Panc1 (cell line): ENCODE results near the gene GPRIN1. TPM values are rescaled to one million over a fixed set of nuclear protein-coding genes. Genes with fewer than 3 reads are reported as not detected.

Experiments used
- ATAC-seq: fragments of 200-7000 bp; cut with Tn5 transposase; 2 replicates; pipeline ENCODE4 v1.9.1; 2020; ENCODE audit warnings: mild to moderate bottlenecking, moderate library complexity
- BruUV-seq: library from RNA; stranded (reverse); fragments of 400-500 nt; replicated peaks from 2 replicates; lab custom pipeline; 2021; lab: Mats Ljungman, UMichigan
- CTCF ChIA-PET: fragments of 300-600 bp; sonication (Branson Sonifier 250); formaldehyde crosslinking; loops from one replicate; lab custom pipeline; 2022; ENCODE audit warnings: antibody characterized with exemption; lab: Charles Lee
- POLR2A ChIA-PET: fragments of 300-600 bp; sonication (Branson Sonifier 250); formaldehyde crosslinking; loops from one replicate; lab custom pipeline; 2022; ENCODE audit warnings: antibody characterized with exemption; lab: Charles Lee
- DNase-seq: peaks from one replicate; pipeline ENCODE4 v3.0.0-alpha.2; 2010; ENCODE audit warnings: low read depth, low spot score
- H3K27ac ChIP-seq: 2 replicates; pipeline ENCODE4 v1.5.1; 2011; ENCODE audit warnings: mild to moderate bottlenecking, low read length, inconsistent platforms
- H3K27me3 ChIP-seq: fragments of 200-500 bp; sonication (Bioruptor generic); 2 replicates; pipeline ENCODE4 v1.6.0; 2014; ENCODE audit warnings: low read length, inconsistent platforms; ENCODE audit not compliant: control insufficient read depth, insufficient read depth
- H3K36me3 ChIP-seq: fragments of 200-500 bp; sonication (Bioruptor generic); 2 replicates; pipeline ENCODE4 v1.5.1; 2014; ENCODE audit warnings: inconsistent platforms, mild to moderate bottlenecking, low read length, moderate library complexity; ENCODE audit not compliant: control insufficient read depth, insufficient read depth
- H3K4me1 ChIP-seq: 2 replicates; pipeline ENCODE4 v1.5.1; 2011; ENCODE audit warnings: inconsistent platforms, mild to moderate bottlenecking, low read length, moderate library complexity; ENCODE audit not compliant: control insufficient read depth, insufficient read depth
- H3K4me3 ChIP-seq, 2 experiments: 2 replicates each; pipeline ENCODE4 v1.5.1; 2011 to 2012; ENCODE audit warnings: low read depth in 2 of 2, low read length in 2 of 2, mild to moderate bottlenecking in 2 of 2, inconsistent platforms in 1 of 2, moderate library complexity in 1 of 2
- H3K9me3 ChIP-seq: fragments of 200-500 bp; sonication (Bioruptor generic); 2 replicates; pipeline ENCODE4 v1.5.1; 2014; ENCODE audit warnings: low read depth, mild to moderate bottlenecking, inconsistent platforms, low read length, moderate library complexity; ENCODE audit not compliant: control insufficient read depth, insufficient read depth
- POLR2AphosphoS5 ChIP-seq: IDR thresholded peaks from 2 replicates; pipeline ENCODE4 v1.6.1; 2012; ENCODE audit warnings: mild to moderate bottlenecking, low read depth, low read length, moderate library complexity
- SIN3A ChIP-seq: IDR thresholded peaks from 2 replicates; pipeline ENCODE4 v1.6.1; 2012; ENCODE audit warnings: low read depth, mild to moderate bottlenecking, low read length, moderate library complexity, borderline replicate concordance; ENCODE audit not compliant: insufficient read depth
- TCF7L2 ChIP-seq: IDR thresholded peaks from 2 replicates; pipeline ENCODE4 v1.6.1; 2011; ENCODE audit warnings: mild to moderate bottlenecking, low read depth, low read length, inconsistent platforms
- in situ Hi-C: cut with HindIII; loops from 2 replicates; pipeline ENCODE4 v1.10.0; 2016; ENCODE audit warnings: low sequenced_read_pairs, low pct_unique_long_range_greater_than_20kb
- intact Hi-C: fragments of 100-400 bp; cut with micrococcal nuclease; formaldehyde crosslinking; loops from one replicate; pipeline ENCODE4 v1.10.0; 2022; ENCODE audit not compliant: unreplicated experiment
- total RNA-seq: library from RNA; stranded (reverse); gene quantifications from one replicate; pipeline ENCODE4 v1.2.1, GENCODE V29; 2021; ENCODE audit not compliant: unreplicated experiment
- TF ChIP-seq, protein P1 (sequence below): fragments of 450-650 bp; IDR thresholded peaks from 2 replicates; pipeline ENCODE4 v1.5.1; 2017; ENCODE audit warnings: mild to moderate bottlenecking
- TF ChIP-seq, protein P2 (sequence below), 2 experiments: IDR thresholded peaks; 2 replicates each; pipeline ENCODE4 v1.6.1; 2011 to 2012; ENCODE audit warnings: low read depth in 2 of 2, control low read depth in 1 of 2, low read length in 1 of 2, mild to moderate bottlenecking in 1 of 2, moderate library complexity in 1 of 2; ENCODE audit not compliant: insufficient read depth in 1 of 2

GPRIN1 gene
- total RNA-seq, 1 experiment from 2014 or later, result 18.9 TPM

DNA sequence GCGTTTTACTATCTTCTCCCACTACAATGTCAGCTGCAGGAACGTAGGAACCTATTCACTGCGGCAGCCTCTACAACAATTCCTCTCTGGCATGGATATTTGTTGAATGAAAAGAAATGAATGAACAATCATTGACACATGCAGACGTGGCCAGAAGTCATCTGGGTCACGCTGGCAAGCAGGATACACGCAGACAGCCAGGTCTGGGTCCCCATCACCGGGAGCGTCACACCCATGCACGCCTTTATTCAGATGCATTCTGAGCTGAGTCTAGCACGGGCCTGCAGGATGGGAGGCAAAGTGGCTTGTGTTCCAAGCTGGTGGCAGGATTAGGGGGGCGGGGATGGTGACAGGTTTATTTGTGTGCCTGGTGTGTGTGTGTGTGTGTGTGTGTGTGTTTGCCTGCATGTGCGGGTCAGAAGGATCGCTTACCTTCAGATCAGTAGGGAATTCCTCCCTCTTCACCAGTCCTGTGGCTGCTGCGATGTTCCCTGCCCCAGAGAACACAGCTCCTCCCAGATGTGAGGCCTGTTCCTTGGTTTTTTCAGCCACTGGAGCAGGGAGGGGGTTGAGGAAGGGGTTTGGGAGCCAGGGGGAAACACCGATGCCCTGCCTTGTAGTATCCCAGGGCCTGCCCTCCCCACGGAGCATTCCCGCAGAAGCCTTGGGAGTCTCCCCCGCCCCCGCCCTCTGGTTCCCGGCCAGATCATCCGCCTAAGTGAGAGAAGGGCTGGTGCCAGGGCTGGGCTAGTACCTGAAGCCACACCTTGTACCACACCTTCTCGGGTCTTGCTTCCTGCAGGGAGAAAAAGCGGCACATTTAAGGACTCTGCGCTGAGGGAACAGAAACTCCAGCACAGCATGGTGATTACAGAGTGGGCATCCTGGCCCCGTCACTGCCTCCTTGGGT, 16.3 kb upstream of the GPRIN1 start:
- Histone ChIP-seq H3K27ac (no peak overlapping the region), H3K27me3 (peaks cover 4% of the 10 kb centered on the region; the same call in 1 of the 2 replicates), H3K36me3 (no peaks in the 10 kb centered on the region), H3K4me1 (no peaks in the 10 kb centered on the region; the same call in 1 of the 2 replicates), H3K4me3 (no peak overlapping the region), H3K9me3 (no peaks in the 10 kb centered on the region)
- BruUV-seq, result no TSS peak
- in situ Hi-C loops, result no loop called here
- ChIA-PET POLR2A (interaction anchor here (0.7 kb wide), 1 partner anchor 177 kb away, joined by 5 read pairs; no protein-coding TSS in a partner anchor), CTCF (no interaction called here)
- ATAC-seq (no peak), DNase-seq (no peak)
- no peak for TF ChIP-seq TCF7L2
- TF ChIP-seq, protein P1, sequence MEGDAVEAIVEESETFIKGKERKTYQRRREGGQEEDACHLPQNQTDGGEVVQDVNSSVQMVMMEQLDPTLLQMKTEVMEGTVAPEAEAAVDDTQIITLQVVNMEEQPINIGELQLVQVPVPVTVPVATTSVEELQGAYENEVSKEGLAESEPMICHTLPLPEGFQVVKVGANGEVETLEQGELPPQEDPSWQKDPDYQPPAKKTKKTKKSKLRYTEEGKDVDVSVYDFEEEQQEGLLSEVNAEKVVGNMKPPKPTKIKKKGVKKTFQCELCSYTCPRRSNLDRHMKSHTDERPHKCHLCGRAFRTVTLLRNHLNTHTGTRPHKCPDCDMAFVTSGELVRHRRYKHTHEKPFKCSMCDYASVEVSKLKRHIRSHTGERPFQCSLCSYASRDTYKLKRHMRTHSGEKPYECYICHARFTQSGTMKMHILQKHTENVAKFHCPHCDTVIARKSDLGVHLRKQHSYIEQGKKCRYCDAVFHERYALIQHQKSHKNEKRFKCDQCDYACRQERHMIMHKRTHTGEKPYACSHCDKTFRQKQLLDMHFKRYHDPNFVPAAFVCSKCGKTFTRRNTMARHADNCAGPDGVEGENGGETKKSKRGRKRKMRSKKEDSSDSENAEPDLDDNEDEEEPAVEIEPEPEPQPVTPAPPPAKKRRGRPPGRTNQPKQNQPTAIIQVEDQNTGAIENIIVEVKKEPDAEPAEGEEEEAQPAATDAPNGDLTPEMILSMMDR, result no peak
- TF ChIP-seq, protein P2, sequence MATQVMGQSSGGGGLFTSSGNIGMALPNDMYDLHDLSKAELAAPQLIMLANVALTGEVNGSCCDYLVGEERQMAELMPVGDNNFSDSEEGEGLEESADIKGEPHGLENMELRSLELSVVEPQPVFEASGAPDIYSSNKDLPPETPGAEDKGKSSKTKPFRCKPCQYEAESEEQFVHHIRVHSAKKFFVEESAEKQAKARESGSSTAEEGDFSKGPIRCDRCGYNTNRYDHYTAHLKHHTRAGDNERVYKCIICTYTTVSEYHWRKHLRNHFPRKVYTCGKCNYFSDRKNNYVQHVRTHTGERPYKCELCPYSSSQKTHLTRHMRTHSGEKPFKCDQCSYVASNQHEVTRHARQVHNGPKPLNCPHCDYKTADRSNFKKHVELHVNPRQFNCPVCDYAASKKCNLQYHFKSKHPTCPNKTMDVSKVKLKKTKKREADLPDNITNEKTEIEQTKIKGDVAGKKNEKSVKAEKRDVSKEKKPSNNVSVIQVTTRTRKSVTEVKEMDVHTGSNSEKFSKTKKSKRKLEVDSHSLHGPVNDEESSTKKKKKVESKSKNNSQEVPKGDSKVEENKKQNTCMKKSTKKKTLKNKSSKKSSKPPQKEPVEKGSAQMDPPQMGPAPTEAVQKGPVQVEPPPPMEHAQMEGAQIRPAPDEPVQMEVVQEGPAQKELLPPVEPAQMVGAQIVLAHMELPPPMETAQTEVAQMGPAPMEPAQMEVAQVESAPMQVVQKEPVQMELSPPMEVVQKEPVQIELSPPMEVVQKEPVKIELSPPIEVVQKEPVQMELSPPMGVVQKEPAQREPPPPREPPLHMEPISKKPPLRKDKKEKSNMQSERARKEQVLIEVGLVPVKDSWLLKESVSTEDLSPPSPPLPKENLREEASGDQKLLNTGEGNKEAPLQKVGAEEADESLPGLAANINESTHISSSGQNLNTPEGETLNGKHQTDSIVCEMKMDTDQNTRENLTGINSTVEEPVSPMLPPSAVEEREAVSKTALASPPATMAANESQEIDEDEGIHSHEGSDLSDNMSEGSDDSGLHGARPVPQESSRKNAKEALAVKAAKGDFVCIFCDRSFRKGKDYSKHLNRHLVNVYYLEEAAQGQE (IDR thresholded peaks at IDR 0.05; ENCODE audit: insufficient read depth in 1 of 2, low read depth in 2 of 2, low read length in 1 of 2), result no peak
- TF ChIP-seq SIN3A, result no peak
- no peak for TF ChIP-seq POLR2AphosphoS5
- intact Hi-C loops, result no loop called here

DNA sequence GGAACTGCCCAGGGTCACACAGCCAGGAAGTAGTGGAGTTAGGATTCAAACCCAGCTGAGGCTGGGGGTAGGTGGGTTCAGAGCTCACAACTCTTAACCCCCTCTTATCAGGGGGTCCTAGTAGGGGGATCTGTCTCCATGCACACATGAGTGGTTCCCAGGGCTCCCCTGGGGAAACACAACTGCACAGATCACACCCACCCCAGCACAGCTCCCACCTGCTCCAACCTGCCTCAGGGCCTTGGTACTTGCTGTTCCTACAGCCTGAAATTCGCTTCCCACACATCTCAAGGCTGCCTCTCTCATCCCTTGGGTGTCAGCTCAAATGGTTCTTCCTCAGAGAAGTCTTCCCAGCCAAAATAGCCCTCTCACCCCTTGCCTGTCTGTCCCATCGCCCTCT, 15.6 kb upstream of the GPRIN1 start:
- H3K27me3 ChIP-seq, result no peaks in the 10 kb centered on the region
- no peaks in the 10 kb centered on the region for H3K36me3 ChIP-seq
- H3K4me1 ChIP-seq, result peaks cover 5% of the 10 kb centered on the region; the same call in 1 of the 2 replicates
- TF ChIP-seq TCF7L2 (no peak), POLR2AphosphoS5 (no peak), SIN3A (no peak)
- TF ChIP-seq, protein P2 (IDR thresholded peaks at IDR 0.05; ENCODE audit: insufficient read depth in 1 of 2, low read depth in 2 of 2, low read length in 1 of 2), result no peak
- TF ChIP-seq, protein P1, result no peak
- no peak for ATAC-seq
- ChIA-PET CTCF (no interaction called here), POLR2A (no interaction called here)
- no peak overlapping the region for H3K4me3 ChIP-seq
- H3K27ac ChIP-seq, result no peak overlapping the region
- no TSS peak for BruUV-seq
- no peak for DNase-seq
- in situ Hi-C loops (no loop called here), intact Hi-C loops (no loop called here)
- no peaks in the 10 kb centered on the region for H3K9me3 ChIP-seq
